Measurements from ENCODE around the gene DTX2.
"Not testable (repeated sequence)": the region's sequence is repeated elsewhere in the genome, so short reads cannot be mapped to it uniquely, and the experiment has no call there.

DNA sequence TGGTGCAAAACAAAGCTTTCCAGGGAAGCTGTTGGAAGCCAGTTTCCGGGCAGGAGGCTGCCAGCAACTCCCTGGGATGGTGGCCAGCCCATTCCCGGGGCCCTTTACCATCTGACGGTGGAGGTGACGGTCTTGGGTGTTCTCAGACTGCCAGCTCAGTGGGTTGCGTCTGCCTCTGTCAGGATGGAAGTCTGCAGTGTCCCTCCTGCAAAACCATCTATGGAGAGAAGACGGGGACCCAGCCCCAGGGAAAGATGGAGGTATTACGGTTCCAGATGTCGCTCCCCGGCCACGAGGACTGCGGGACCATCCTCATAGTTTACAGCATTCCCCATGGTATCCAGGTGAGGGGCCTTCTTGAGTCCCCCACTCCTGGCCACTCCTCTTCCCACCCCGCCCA lies 41.7 kb downstream of the DTX2 start:
- TF ChIP-seq POLR2A (IDR thresholded peaks at IDR 0.05; ENCODE audit: low read depth): not testable (repeated sequence)
- TF ChIP-seq, protein P1, sequence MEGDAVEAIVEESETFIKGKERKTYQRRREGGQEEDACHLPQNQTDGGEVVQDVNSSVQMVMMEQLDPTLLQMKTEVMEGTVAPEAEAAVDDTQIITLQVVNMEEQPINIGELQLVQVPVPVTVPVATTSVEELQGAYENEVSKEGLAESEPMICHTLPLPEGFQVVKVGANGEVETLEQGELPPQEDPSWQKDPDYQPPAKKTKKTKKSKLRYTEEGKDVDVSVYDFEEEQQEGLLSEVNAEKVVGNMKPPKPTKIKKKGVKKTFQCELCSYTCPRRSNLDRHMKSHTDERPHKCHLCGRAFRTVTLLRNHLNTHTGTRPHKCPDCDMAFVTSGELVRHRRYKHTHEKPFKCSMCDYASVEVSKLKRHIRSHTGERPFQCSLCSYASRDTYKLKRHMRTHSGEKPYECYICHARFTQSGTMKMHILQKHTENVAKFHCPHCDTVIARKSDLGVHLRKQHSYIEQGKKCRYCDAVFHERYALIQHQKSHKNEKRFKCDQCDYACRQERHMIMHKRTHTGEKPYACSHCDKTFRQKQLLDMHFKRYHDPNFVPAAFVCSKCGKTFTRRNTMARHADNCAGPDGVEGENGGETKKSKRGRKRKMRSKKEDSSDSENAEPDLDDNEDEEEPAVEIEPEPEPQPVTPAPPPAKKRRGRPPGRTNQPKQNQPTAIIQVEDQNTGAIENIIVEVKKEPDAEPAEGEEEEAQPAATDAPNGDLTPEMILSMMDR (IDR thresholded peaks at IDR 0.05): not testable (repeated sequence)

Data from esophagus muscularis mucosa (tissue), 3 donors.